ENCODE measurements around the gene AK1.

AK1 gene

DNA sequence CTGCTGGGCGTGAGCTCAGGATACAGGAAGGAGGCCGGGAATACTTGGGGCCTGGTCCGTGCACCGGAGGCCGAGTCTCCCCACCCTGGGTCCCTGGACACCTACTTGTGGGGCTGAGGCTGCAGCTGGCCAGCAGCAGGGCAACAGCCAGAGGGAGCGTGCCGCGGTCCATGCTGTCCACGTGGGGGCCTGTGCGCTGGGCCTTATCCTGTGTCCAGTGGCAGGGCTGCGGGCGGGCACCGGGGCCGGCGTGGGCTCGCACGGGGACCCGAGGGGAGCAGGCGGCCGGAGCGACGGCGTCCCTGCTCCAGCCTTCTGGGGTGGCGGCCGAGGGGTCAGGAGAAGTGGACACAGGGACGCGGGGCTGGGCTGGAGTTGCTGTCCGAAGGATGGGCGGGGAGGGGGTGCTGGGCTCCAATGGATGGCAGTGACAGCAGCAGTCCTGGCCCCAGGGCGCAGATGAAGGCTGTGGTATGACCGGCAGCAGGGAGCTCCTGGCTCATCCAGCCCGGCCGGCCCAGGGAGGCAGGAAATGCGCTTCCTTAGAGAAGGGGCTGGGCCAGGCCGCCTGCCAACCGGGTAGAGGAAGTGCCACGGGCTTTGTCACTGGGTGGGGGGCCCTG is 23.2 kb downstream of the AK1 start, which contains the start of gene ENG:
Gene ENG (minus strand): TSS at position 475 of the 623 bp plus-strand sequence. CDS start 303 bp downstream, at position 172.
- no peak within 1 kb of the TSS for H3K4me3 ChIP-seq (ENCODE audit: low read depth, low read length)
- no peak for TF ChIP-seq CTCF (IDR thresholded peaks at IDR 0.05; ENCODE audit: control insufficient read depth, extremely low read depth, insufficient read depth)
- no peak for DNase-seq (ENCODE audit: low read depth)

GRCh38 chr9:127853312-127854183 is 23.9 kb downstream of the AK1 start:
- no peak for TF ChIP-seq CTCF (IDR thresholded peaks at IDR 0.05; ENCODE audit: control insufficient read depth, extremely low read depth, insufficient read depth)

DNA sequence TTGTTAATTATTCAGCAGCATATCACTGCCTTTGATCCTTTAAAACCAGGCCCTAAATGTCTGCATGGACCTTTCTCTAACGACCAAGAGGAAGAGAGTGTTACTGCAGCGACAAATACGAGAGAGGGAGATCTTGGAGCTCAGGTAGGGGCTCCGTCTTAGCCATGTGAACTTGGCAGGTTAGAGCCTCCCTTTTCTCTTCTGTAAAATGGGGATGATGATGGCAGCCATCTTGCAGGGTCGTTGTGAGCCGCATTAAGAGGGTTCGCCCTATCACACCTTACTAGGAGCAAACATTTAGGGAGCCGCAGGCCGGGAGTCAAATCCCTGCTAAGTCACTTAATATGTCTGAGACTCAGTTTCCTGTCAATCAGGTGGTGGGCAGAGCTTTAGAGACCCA is 24.6 kb downstream of the AK1 start:
- TF ChIP-seq CTCF (IDR thresholded peaks at IDR 0.05; ENCODE audit: control insufficient read depth, extremely low read depth, insufficient read depth), result no peak
- DNase-seq (ENCODE audit: low read depth), result no peak
- no peak overlapping the region for H3K4me3 ChIP-seq (ENCODE audit: low read depth, low read length)

More at GRCh38 chr9:127853312-127854183, 23.9 kb downstream of the AK1 start:
- no peak for DNase-seq (ENCODE audit: low read depth)
- no peak overlapping the region for H3K4me3 ChIP-seq (ENCODE audit: low read depth, low read length)

DNA sequence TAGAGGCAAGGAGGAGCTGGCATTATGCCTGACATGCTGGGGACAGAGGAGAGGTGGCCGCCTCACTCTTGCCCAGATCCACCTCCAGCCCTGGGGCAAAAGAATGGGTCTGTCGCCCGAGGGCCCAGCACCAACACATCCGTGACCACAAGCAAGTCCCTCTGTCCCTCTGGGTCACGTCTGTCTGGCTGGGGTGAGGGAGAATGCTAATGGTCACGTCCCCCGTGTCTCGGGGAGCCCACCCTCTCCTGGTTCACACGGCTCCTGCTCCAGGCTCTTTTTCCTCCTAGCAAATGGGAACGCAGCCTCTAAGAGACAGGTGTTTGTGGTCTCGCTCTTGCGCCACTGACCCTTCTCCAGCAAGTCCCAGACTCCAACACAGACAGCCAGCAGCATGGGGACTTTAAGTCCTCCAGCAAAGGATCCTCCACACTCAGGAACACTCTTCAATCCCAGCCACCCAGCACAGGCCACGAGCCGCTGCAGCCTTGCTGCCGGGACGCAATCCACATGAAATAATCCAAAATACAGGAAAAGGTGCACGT is 27.1 kb downstream of the AK1 start:
- no peak for DNase-seq (ENCODE audit: low read depth)
- H3K4me3 ChIP-seq (ENCODE audit: low read depth, low read length), result no peak overlapping the region
- TF ChIP-seq CTCF (IDR thresholded peaks at IDR 0.05; ENCODE audit: control insufficient read depth, extremely low read depth, insufficient read depth), result no peak

DNA sequence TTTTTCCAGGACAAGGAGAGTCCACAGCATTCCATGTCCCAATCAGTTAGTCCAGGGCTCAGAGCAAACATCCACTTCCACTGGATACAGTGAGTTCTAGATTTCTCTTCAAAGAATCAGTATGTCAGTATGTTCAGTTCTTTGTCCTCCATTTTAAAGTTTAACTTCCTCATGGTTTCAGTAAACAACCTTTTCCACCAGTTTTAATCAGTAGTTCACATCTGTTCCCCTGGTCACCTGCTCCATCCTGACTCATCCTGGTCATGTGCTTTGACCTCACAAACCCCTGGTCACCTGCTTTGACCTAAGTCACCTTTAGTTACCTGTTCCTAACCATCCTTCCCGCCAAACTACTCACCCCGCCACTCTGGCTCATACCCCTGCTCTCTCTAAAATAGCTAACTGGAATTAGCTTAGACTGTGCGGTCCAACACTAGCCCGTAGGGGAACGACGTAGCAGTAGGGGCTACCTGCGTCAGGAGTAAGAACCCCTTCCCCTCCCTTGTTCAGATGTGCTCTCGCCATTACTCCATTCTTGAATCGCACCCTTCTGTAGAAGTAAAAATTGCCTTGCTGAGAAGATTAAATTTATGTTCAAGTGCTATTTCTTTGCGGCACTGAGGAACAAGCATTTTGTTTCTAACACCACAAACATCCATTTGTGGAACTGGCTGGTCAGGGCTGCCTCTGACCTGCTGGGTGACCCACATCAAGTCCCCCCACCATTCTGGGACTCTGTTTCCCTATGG is 28.5 kb downstream of the AK1 start:
- DNase-seq (ENCODE audit: low read depth), result no peak
- H3K4me3 ChIP-seq (ENCODE audit: low read depth, low read length), result no peak overlapping the region
- no peak for TF ChIP-seq CTCF (IDR thresholded peaks at IDR 0.05; ENCODE audit: control insufficient read depth, extremely low read depth, insufficient read depth)

DNA sequence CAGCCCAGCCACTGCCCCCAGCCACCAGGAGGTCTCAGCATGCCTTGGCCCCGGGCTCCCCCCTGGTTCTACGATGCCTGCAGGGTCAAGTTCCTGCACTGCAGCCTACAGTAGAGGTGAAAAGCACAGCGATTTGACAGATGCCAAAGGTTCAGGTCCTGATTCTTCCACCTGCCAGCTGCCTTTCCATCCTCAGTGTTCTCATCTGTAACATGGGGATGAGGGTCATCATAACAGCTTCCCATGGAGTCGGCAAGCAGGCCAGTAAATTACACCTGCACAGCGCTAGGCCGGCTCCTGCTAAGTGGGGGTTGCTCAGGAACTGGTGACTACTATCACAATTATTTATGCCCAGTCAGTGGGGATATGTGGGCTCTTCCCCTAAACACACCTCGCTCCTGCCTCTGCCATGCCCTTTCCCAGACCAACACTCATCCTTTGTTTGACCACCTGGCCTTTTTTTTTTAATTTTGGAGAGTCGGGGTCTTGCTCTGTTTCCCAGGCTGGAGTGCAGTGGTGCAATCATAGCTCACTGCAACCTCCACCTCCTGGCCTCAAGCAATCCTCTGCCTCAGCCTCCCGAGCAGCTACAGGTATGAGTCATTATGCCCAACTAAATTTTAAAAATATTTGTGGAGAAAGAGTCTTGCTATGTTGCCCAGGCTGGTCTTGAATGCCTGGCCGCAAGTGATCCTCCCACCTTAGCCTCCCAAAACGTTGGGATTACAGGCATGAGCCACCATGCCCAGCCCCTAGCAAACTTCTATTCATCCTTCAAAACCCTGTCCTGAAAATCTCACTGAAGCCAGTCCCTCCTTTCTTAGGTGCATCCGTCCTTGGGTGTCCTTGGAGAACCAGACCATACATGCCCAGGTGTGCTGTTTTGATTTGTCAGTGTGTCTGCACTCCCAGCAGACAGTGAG is 29.4 kb downstream of the AK1 start:
- no peak for TF ChIP-seq CTCF (IDR thresholded peaks at IDR 0.05; ENCODE audit: control insufficient read depth, extremely low read depth, insufficient read depth)
- DNase-seq (ENCODE audit: low read depth), result no peak
- no peak overlapping the region for H3K4me3 ChIP-seq (ENCODE audit: low read depth, low read length)
